Neural cell (in vitro differentiated cells): ENCODE data around the gene RASAL3. TPM values are rescaled to one million over a fixed set of nuclear protein-coding genes. Genes with fewer than 3 reads are reported as not detected.
"Not testable (repeated sequence)": the region's sequence is repeated elsewhere in the genome, so short reads cannot be mapped to it uniquely, and the experiment has no call there.

Experiments
- H2AFZ ChIP-seq: fragments of 200-600, 300-800 bp; sonication (generic), shearing (Covaris generic); 2 replicates; pipeline ENCODE4 v1.6.0; 2014; ENCODE audit warnings: low read depth, mild to moderate bottlenecking, antibody characterized with exemption, low read length, moderate library complexity
- H3F3A ChIP-seq: fragments of 200-600 bp; shearing (Covaris generic); 2 replicates; pipeline ENCODE4 v1.6.1; 2016; ENCODE audit warnings: mild to moderate bottlenecking, moderate library complexity, mixed read lengths, antibody characterized with exemption, low read length; ENCODE audit not compliant: insufficient read depth, poor library complexity, severe bottlenecking
- H3K27ac ChIP-seq: fragments of 200-600, 300-800 bp; sonication (generic), shearing (Covaris generic); 2 replicates; pipeline ENCODE4 v1.5.1; 2014; ENCODE audit warnings: mild to moderate bottlenecking, low read length, moderate library complexity
- H3K27me3 ChIP-seq: fragments of 300-800, 200-600 bp; sonication (generic), shearing (Covaris generic); 2 replicates; pipeline ENCODE4 v1.6.0; 2014; ENCODE audit warnings: mild to moderate bottlenecking, low read depth, low read length, moderate library complexity; ENCODE audit not compliant: insufficient read depth
- H3K36me3 ChIP-seq: fragments of 300-800, 200-600 bp; sonication (generic), shearing (Covaris generic); 2 replicates; pipeline ENCODE4 v1.5.1; 2014; ENCODE audit warnings: mild to moderate bottlenecking, antibody characterized with exemption, low read length, moderate library complexity; ENCODE audit not compliant: insufficient read depth
- H3K4me2 ChIP-seq: fragments of 300-800, 200-600 bp; sonication (generic), shearing (Covaris generic); 2 replicates; pipeline ENCODE4 v1.6.0; 2014; ENCODE audit warnings: mild to moderate bottlenecking, low read length
- H3K4me3 ChIP-seq: fragments of 300-800, 200-600 bp; sonication (generic), shearing (Covaris generic); 2 replicates; pipeline ENCODE4 v1.5.1; 2014; ENCODE audit warnings: mild to moderate bottlenecking, low read length, moderate library complexity
- H3K79me2 ChIP-seq: fragments of 200-600 bp; shearing (Covaris generic); replicated peaks from 2 replicates; pipeline ENCODE4 v1.6.0; 2014; ENCODE audit warnings: mild to moderate bottlenecking, low read length, moderate library complexity; ENCODE audit not compliant: insufficient read depth
- H3K9ac ChIP-seq: fragments of 300-800, 200-600 bp; sonication (generic), shearing (Covaris generic); 2 replicates; pipeline ENCODE4 v1.6.1; 2016; ENCODE audit warnings: mild to moderate bottlenecking, low read length, mixed read lengths
- H3K9me2 ChIP-seq: fragments of 200-600 bp; shearing (Covaris generic); 2 replicates; pipeline ENCODE4 v1.6.1; 2016; ENCODE audit warnings: mild to moderate bottlenecking, low read length, mixed read lengths; ENCODE audit not compliant: insufficient read depth
- H3K9me3 ChIP-seq: fragments of 200-600, 300-800 bp; sonication (generic), shearing (Covaris generic); 2 replicates; pipeline ENCODE4 v1.6.1; 2016; ENCODE audit warnings: mild to moderate bottlenecking, mixed run types, low read length, moderate library complexity, mixed read lengths
- H4K20me1 ChIP-seq: fragments of 200-600 bp; shearing (Covaris generic); 2 replicates; pipeline ENCODE4 v1.6.1; 2016; ENCODE audit warnings: mild to moderate bottlenecking, mixed run types; ENCODE audit not compliant: insufficient read depth
- EP300 ChIP-seq: fragments of 450-650 bp; conservative IDR thresholded peaks from 2 replicates; pipeline ENCODE4 v1.6.1; 2014; ENCODE audit warnings: antibody characterized with exemption, mild to moderate bottlenecking, moderate library complexity; ENCODE audit not compliant: poor library complexity, severe bottlenecking
- EZH2 ChIP-seq: fragments of 200-600, 300-800 bp; shearing (Covaris generic), sonication (generic); IDR thresholded peaks from 2 replicates; pipeline ENCODE4 v1.6.1; 2014; ENCODE audit warnings: antibody characterized with exemption, low read length, borderline replicate concordance, mild to moderate bottlenecking; ENCODE audit not compliant: insufficient read depth, poor library complexity, severe bottlenecking
- MXI1 ChIP-seq: fragments of 450-650 bp; conservative IDR thresholded peaks from 2 replicates; pipeline ENCODE4 v1.6.1; 2014; ENCODE audit warnings: antibody characterized with exemption, mild to moderate bottlenecking; ENCODE audit not compliant: poor library complexity, severe bottlenecking
- POLR2AphosphoS5 ChIP-seq: IDR thresholded peaks from 2 replicates; pipeline ENCODE4 v1.6.1; 2012
- RAD21 ChIP-seq: fragments of 450-650 bp; conservative IDR thresholded peaks from 2 replicates; pipeline ENCODE4 v1.6.1; 2014; ENCODE audit warnings: antibody characterized with exemption, mild to moderate bottlenecking, moderate library complexity
- REST ChIP-seq: IDR thresholded peaks from 2 replicates; pipeline ENCODE4 v1.6.1; 2012; ENCODE audit warnings: borderline replicate concordance
- SMC3 ChIP-seq: fragments of 450-650 bp; conservative IDR thresholded peaks from 2 replicates; pipeline ENCODE4 v1.6.1; 2014; ENCODE audit warnings: antibody characterized with exemption, mild to moderate bottlenecking, moderate library complexity; ENCODE audit not compliant: poor library complexity
- TAF1 ChIP-seq: IDR thresholded peaks from 2 replicates; pipeline ENCODE4 v1.6.1; 2012; ENCODE audit warnings: low read depth
- polyA plus RNA-seq: library from polyadenylated mRNA; depleted of rRNA; stranded (reverse); fragments of >200 nt; gene quantifications from 2 replicates; pipeline ENCODE4 v1.2.3, GENCODE V29; 2014
- TF ChIP-seq, protein P1 (sequence below): fragments of 450-650 bp; IDR thresholded peaks from 2 replicates; pipeline ENCODE4 v1.5.1; 2014; ENCODE audit warnings: antibody characterized with exemption, mild to moderate bottlenecking, moderate library complexity; ENCODE audit not compliant: poor library complexity, severe bottlenecking

The RASAL3 gene
- polyA plus RNA-seq, 1 donor from 2014 or later: 1.1 TPM

- H2AFZ ChIP-seq: no peak overlapping the region
- no peaks in the 10 kb centered on the region for H3K9me3 ChIP-seq
- no peaks in the 10 kb centered on the region for H3F3A ChIP-seq
- no peaks in the 10 kb centered on the region for H3K27me3 ChIP-seq
- no peaks in the 10 kb centered on the region for H3K9me2 ChIP-seq
- H3K79me2 ChIP-seq: no peaks in the 10 kb centered on the region
- no peak overlapping the region for H3K27ac ChIP-seq
- TF ChIP-seq POLR2AphosphoS5 (no peak), SMC3 (no peak), TAF1 (no peak), REST (no peak), RAD21 (no peak), EZH2 (no peak), EP300 (no peak), MXI1 (no peak)
- TF ChIP-seq, protein P1, sequence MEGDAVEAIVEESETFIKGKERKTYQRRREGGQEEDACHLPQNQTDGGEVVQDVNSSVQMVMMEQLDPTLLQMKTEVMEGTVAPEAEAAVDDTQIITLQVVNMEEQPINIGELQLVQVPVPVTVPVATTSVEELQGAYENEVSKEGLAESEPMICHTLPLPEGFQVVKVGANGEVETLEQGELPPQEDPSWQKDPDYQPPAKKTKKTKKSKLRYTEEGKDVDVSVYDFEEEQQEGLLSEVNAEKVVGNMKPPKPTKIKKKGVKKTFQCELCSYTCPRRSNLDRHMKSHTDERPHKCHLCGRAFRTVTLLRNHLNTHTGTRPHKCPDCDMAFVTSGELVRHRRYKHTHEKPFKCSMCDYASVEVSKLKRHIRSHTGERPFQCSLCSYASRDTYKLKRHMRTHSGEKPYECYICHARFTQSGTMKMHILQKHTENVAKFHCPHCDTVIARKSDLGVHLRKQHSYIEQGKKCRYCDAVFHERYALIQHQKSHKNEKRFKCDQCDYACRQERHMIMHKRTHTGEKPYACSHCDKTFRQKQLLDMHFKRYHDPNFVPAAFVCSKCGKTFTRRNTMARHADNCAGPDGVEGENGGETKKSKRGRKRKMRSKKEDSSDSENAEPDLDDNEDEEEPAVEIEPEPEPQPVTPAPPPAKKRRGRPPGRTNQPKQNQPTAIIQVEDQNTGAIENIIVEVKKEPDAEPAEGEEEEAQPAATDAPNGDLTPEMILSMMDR: no peak
- H3K4me2 ChIP-seq: no peak overlapping the region
- H3K36me3 ChIP-seq: no peaks in the 10 kb centered on the region
- H3K9ac ChIP-seq: no peak overlapping the region
- no peaks in the 10 kb centered on the region for H4K20me1 ChIP-seq
- H3K4me3 ChIP-seq: no peak overlapping the region
Observed at GRCh38 chr19:15476325-15476724, 12.0 kb upstream of the RASAL3 start.

DNA sequence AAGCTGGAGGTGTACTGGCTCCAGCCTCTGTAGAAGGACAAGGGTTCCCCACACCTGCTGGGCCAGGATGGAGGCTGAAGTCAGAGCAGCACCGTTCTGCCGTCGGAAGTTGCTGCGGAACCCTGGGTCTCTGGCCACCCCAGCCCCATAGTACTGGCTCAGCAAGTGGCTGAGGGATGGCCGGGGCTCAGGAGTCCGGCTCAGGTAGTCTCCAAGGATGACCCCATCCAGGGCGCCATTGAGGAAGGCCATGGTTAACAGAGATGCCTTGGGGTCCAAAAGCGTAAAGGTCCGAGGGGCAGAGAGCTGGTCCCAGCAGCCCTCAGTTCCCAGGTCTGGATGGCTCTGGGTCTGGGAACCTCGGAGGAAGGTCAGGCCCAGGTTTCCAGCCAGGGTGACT, 11.3 kb upstream of the RASAL3 start:
- Histone ChIP-seq H3K4me3 (no peak overlapping the region), H3K9ac (no peak overlapping the region), H3K36me3 (no peaks in the 10 kb centered on the region), H3K4me2 (no peak overlapping the region), H3K27ac (no peak overlapping the region), H3F3A (no peaks in the 10 kb centered on the region), H3K27me3 (no peaks in the 10 kb centered on the region), H4K20me1 (no peaks in the 10 kb centered on the region), H2AFZ (no peak overlapping the region), H3K9me3 (no peaks in the 10 kb centered on the region), H3K79me2 (no peaks in the 10 kb centered on the region), H3K9me2 (no peaks in the 10 kb centered on the region)
- TF ChIP-seq EZH2 (no peak), EP300 (no peak)

DNA sequence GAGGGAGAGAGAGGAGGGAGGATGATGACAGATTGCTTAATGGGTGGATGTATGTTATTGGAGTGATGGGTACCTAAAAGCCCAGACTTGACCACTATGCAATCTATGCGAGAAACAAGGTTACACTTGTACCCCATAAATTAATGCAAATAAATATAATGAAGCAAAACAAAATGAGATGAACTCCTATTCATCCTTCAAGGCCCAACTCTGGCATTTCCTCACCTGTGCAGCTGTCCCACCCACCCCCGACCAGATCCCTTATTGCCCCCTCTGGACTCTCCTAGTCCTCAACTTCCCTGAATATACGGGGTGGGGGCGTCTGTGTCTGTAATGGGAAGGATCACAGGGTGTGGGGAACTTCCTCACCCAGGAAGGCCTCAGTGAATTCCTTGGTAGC, 10.8 kb upstream of the RASAL3 start:
- Histone ChIP-seq H3F3A (no peaks in the 10 kb centered on the region), H4K20me1 (no peaks in the 10 kb centered on the region), H3K9ac (no peak overlapping the region), H3K4me2 (no peak overlapping the region), H3K9me2 (no peaks in the 10 kb centered on the region), H3K4me3 (no peak overlapping the region), H3K27ac (no peak overlapping the region), H2AFZ (no peak overlapping the region), H3K27me3 (peaks cover under 1% of the 10 kb centered on the region), H3K9me3 (no peaks in the 10 kb centered on the region), H3K79me2 (no peaks in the 10 kb centered on the region), H3K36me3 (no peaks in the 10 kb centered on the region)
- TF ChIP-seq, protein P1: no peak
- TF ChIP-seq POLR2AphosphoS5: no peak
- TF ChIP-seq SMC3: no peak

DNA sequence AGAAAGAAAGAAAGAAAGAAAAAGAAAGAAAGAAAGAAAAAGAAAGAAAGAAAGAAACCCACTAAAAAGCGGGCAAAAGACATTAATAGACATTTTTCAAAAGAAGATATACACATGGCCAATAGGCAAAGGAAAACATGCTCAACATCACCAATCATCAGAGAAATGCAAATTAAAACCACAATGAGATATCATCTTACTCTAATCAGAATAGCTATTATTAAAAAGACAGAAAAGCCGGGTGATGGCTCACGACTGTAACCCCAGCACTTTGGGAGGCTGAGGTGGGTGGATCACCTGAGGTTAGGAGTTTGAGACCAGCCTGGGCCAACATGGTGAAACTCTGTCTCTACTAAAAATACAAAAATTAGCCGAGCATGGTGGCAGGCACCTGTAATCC, 9.5 kb upstream of the RASAL3 start:
- H3K27ac ChIP-seq, H3K4me3 ChIP-seq, H3K4me2 ChIP-seq, H2AFZ ChIP-seq, H4K20me1 ChIP-seq, H3K9me2 ChIP-seq, H3K79me2 ChIP-seq, H3K9ac ChIP-seq, H3K9me3 ChIP-seq, H3K36me3 ChIP-seq, H3F3A ChIP-seq: not testable (repeated sequence)
- peaks cover 13% of the 10 kb centered on the region for H3K27me3 ChIP-seq
